Erythroblast (primary cell): Measurements from ENCODE around the gene SOD3.

Experiments used
- GATA1 ChIP-seq: IDR thresholded peaks from 2 replicates; pipeline ENCODE4 v1.6.1; 2011; ENCODE audit warnings: low read depth, mild to moderate bottlenecking, control low read depth, low read length, moderate library complexity
- POLR2A ChIP-seq: IDR thresholded peaks from 2 replicates; pipeline ENCODE4 v1.6.1; 2011; ENCODE audit warnings: mild to moderate bottlenecking, low read length

GRCh38 chr4:24769571-24769970, 25.8 kb upstream of the SOD3 start:
- TF ChIP-seq POLR2A (no peak), GATA1 (no peak)
